MM.1S (cell line): Measurements from ENCODE around the gene JPH3.

Experiments used
- DNase-seq: peaks from one replicate; pipeline ENCODE4 v3.0.0-alpha.2; 2015
- H2AFZ ChIP-seq: fragments of 300-600 bp; sonication (generic); 2 replicates; pipeline ENCODE4 v1.6.0; 2016; ENCODE audit warnings: antibody characterized with exemption, low read length
- H3F3A ChIP-seq: fragments of 300-600 bp; sonication (generic); 2 replicates; pipeline ENCODE4 v1.6.1; 2016; ENCODE audit warnings: mild to moderate bottlenecking, antibody characterized with exemption, low read length, moderate library complexity, mixed read lengths; ENCODE audit not compliant: insufficient read depth
- H3K27ac ChIP-seq: fragments of 300-600 bp; sonication (generic); 2 replicates; pipeline ENCODE4 v1.5.1; 2016; ENCODE audit warnings: mild to moderate bottlenecking, low read length
- H3K27me3 ChIP-seq: fragments of 300-600 bp; sonication (generic); replicated peaks from 2 replicates; pipeline ENCODE4 v1.6.0; 2016; ENCODE audit warnings: low read length; ENCODE audit not compliant: insufficient read depth
- H3K36me3 ChIP-seq: fragments of 300-600 bp; sonication (generic); replicated peaks from 2 replicates; pipeline ENCODE4 v1.6.1; 2016; ENCODE audit warnings: mild to moderate bottlenecking, low read length, mixed read lengths; ENCODE audit not compliant: insufficient read depth
- H3K4me1 ChIP-seq: fragments of 300-600 bp; sonication (generic); 2 replicates; pipeline ENCODE4 v1.6.1; 2016; ENCODE audit warnings: low read length, mixed read lengths
- H3K4me2 ChIP-seq: fragments of 300-600 bp; sonication (generic); 2 replicates; pipeline ENCODE4 v1.6.0; 2016; ENCODE audit warnings: low read depth, low read length
- H3K4me3 ChIP-seq: fragments of 300-600 bp; sonication (generic); 2 replicates; pipeline ENCODE4 v1.5.1; 2016; ENCODE audit warnings: low read length, mixed read lengths
- H3K79me2 ChIP-seq: fragments of 300-600 bp; sonication (generic); 2 replicates; pipeline ENCODE4 v1.6.1; 2016; ENCODE audit warnings: mixed run types, low read length, mixed read lengths
- H3K9ac ChIP-seq: fragments of 300-600 bp; sonication (generic); 2 replicates; pipeline ENCODE4 v1.6.1; 2016; ENCODE audit warnings: low read length, mixed read lengths
- H3K9me2 ChIP-seq: fragments of 300-600 bp; sonication (generic); replicated peaks from 2 replicates; pipeline ENCODE4 v1.6.1; 2016; ENCODE audit warnings: mild to moderate bottlenecking, low read length, mixed read lengths; ENCODE audit not compliant: insufficient read depth
- H3K9me3 ChIP-seq: fragments of 300-600 bp; sonication (generic); replicated peaks from 2 replicates; pipeline ENCODE4 v1.6.1; 2016; ENCODE audit warnings: mild to moderate bottlenecking, low read length, mixed read lengths; ENCODE audit not compliant: insufficient read depth
- H4K20me1 ChIP-seq: fragments of 300-600 bp; sonication (generic); 2 replicates; pipeline ENCODE4 v1.6.1; 2016; ENCODE audit warnings: mild to moderate bottlenecking, low read length, moderate library complexity, mixed read lengths; ENCODE audit not compliant: insufficient read depth
- EZH2 ChIP-seq: fragments of 300-600 bp; sonication (generic); optimal IDR thresholded peaks from 2 replicates; pipeline ENCODE3; 2017; ENCODE audit warnings: low read depth, mild to moderate bottlenecking, antibody characterized with exemption, low read length, mixed read lengths
- EZH2phosphoT487 ChIP-seq: fragments of 300-600 bp; sonication (generic); IDR thresholded peaks from 2 replicates; pipeline ENCODE4 v1.6.1; 2018; ENCODE audit warnings: antibody characterized with exemption, low read length
- TF ChIP-seq, protein P1 (sequence below): fragments of 300-600 bp; sonication (generic); IDR thresholded peaks from 2 replicates; pipeline ENCODE4 v1.5.1; 2016; ENCODE audit warnings: antibody characterized with exemption, low read length, mixed read lengths

The JPH3 gene

GRCh38 chr16:87671715-87672270 lies 69.5 kb downstream of the JPH3 start:
- H3K9me3 ChIP-seq: no peaks in the 10 kb centered on the region
- H4K20me1 ChIP-seq: no peaks in the 10 kb centered on the region
- TF ChIP-seq EZH2 (no peak), EZH2phosphoT487 (no peak)
- TF ChIP-seq, protein P1, sequence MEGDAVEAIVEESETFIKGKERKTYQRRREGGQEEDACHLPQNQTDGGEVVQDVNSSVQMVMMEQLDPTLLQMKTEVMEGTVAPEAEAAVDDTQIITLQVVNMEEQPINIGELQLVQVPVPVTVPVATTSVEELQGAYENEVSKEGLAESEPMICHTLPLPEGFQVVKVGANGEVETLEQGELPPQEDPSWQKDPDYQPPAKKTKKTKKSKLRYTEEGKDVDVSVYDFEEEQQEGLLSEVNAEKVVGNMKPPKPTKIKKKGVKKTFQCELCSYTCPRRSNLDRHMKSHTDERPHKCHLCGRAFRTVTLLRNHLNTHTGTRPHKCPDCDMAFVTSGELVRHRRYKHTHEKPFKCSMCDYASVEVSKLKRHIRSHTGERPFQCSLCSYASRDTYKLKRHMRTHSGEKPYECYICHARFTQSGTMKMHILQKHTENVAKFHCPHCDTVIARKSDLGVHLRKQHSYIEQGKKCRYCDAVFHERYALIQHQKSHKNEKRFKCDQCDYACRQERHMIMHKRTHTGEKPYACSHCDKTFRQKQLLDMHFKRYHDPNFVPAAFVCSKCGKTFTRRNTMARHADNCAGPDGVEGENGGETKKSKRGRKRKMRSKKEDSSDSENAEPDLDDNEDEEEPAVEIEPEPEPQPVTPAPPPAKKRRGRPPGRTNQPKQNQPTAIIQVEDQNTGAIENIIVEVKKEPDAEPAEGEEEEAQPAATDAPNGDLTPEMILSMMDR: no peak
- H3K4me2 ChIP-seq: no peak overlapping the region
- H3K27ac ChIP-seq: no peak overlapping the region
- no peak for DNase-seq
- no peak overlapping the region for H3K4me3 ChIP-seq
- H3K9me2 ChIP-seq: no peaks in the 10 kb centered on the region
- H3K9ac ChIP-seq: no peak overlapping the region
- H2AFZ ChIP-seq: no peak overlapping the region
- H3K27me3 ChIP-seq: peaks cover 66% of the 10 kb centered on the region
- H3K4me1 ChIP-seq: no peaks in the 10 kb centered on the region
- no peaks in the 10 kb centered on the region for H3F3A ChIP-seq
- no peaks in the 10 kb centered on the region for H3K36me3 ChIP-seq
- no peaks in the 10 kb centered on the region for H3K79me2 ChIP-seq

DNA sequence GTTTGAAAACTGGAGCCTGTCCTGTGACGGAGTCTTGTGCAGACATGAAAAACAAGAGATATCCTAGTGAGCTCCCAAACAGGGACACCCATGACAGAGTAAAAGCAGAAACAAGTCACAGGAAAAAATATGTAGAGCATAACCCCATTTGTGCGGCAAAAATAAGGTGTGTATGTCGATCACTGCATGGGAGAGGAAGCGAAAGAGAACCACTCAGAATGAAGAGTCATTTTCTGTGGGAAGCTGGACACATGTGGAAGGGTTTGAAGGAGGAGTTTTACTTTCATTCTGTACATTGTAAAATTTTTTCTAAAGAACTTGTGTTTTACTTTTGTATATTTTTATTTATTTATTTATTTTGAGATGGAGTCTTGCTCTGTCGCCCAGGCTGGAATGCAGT lies 72.1 kb downstream of the JPH3 start:
- Histone ChIP-seq H3K27ac (no peak overlapping the region), H3F3A (no peaks in the 10 kb centered on the region), H3K9me2 (no peaks in the 10 kb centered on the region), H3K9me3 (no peaks in the 10 kb centered on the region), H3K4me2 (no peak overlapping the region), H3K4me1 (no peaks in the 10 kb centered on the region), H3K36me3 (no peaks in the 10 kb centered on the region), H4K20me1 (no peaks in the 10 kb centered on the region), H3K9ac (no peak overlapping the region), H2AFZ (no peak overlapping the region), H3K27me3 (peaks cover 41% of the 10 kb centered on the region), H3K4me3 (no peak overlapping the region), H3K79me2 (no peaks in the 10 kb centered on the region)
- no peak for DNase-seq
- TF ChIP-seq EZH2phosphoT487 (no peak), EZH2 (no peak)
- TF ChIP-seq, protein P1: no peak

GRCh38 chr16:87675111-87675719 lies 72.9 kb downstream of the JPH3 start:
- no peaks in the 10 kb centered on the region for H3K9me2 ChIP-seq
- no peak overlapping the region for H3K9ac ChIP-seq
- no peaks in the 10 kb centered on the region for H3K4me1 ChIP-seq
- H3K4me2 ChIP-seq: no peak overlapping the region
- H3K27ac ChIP-seq: no peak overlapping the region
- no peaks in the 10 kb centered on the region for H3K79me2 ChIP-seq
- H3K4me3 ChIP-seq: no peak overlapping the region
- peaks cover 33% of the 10 kb centered on the region for H3K27me3 ChIP-seq
- no peaks in the 10 kb centered on the region for H4K20me1 ChIP-seq
- TF ChIP-seq EZH2: no peak
- TF ChIP-seq, protein P1: no peak
- TF ChIP-seq EZH2phosphoT487: no peak
- H3K9me3 ChIP-seq: no peaks in the 10 kb centered on the region
- no peak overlapping the region for H2AFZ ChIP-seq
- H3K36me3 ChIP-seq: no peaks in the 10 kb centered on the region
- no peaks in the 10 kb centered on the region for H3F3A ChIP-seq
- no peak for DNase-seq
